ENCODE data around the gene PHLDB3. TPM values are rescaled to one million over a fixed set of nuclear protein-coding genes. Genes with fewer than 3 reads are reported as not detected.

Gene PHLDB3
- total RNA-seq, 1 donor from 2014 or later = 13.4 TPM

DNA sequence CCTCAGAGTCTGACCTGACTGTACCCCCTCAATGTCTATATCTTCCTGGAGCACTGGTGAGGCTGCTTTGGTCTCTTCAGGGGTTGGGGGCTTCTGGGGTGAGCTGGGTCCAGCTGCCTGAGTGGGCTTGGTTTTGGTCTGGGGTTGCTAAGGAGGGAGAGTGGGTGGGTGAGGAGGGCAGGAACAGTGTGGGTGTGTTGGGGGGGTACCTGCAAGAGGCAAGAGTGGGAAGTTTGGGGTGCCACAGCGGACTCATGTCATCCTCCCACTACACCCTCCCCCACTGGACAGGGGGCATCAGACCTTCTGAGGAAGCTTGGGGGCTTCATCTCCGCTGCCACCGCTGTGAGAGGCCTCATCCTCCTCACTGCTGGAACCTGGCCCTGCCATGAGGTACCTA lies 42.0 kb upstream of the PHLDB3 start:
- Mint-ChIP-seq H3K4me3 (ENCODE audit: unreplicated experiment) (no peak overlapping the region), H3K27ac (ENCODE audit: unreplicated experiment) (no peak overlapping the region), H3K27me3 (ENCODE audit: low read depth, unreplicated experiment) (no peaks in the 10 kb centered on the region), H3K36me3 (ENCODE audit: low read depth, unreplicated experiment) (peaks cover 23% of the 10 kb centered on the region), H3K4me1 (ENCODE audit: low read depth, unreplicated experiment) (no peaks in the 10 kb centered on the region), H3K9me3 (ENCODE audit: unreplicated experiment) (no peaks in the 10 kb centered on the region)
- DNase-seq (ENCODE audit: low read depth) = no peak
- no peak overlapping the region for H3K4me3 ChIP-seq (ENCODE audit: insufficient read depth, low read depth, low read length)
- H2AFZ ChIP-seq (ENCODE audit: low read depth, low read length) = no peak overlapping the region
- FAIRE-seq = no peak
- H3K27ac ChIP-seq (ENCODE audit: low read depth, low read length) = no peak overlapping the region
- no peaks in the 10 kb centered on the region for H3K79me2 ChIP-seq (ENCODE audit: insufficient read depth, low read length)
- no peaks in the 10 kb centered on the region for H3K27me3 ChIP-seq (ENCODE audit: insufficient read depth, low read length)
- H3K4me2 ChIP-seq (ENCODE audit: low read length) = no peak overlapping the region
- no peaks in the 10 kb centered on the region for H4K20me1 ChIP-seq (ENCODE audit: insufficient read depth, low read length)
- H3K9me3 ChIP-seq (ENCODE audit: insufficient read depth, low read depth, low read length) = no peaks in the 10 kb centered on the region
- no peaks in the 10 kb centered on the region for H3K4me1 ChIP-seq (ENCODE audit: insufficient read depth, low read length)
- H3K36me3 ChIP-seq (ENCODE audit: insufficient read depth, low read length) = peaks cover 20% of the 10 kb centered on the region
- no peak for TF ChIP-seq EZH2 (IDR thresholded peaks at IDR 0.05; ENCODE audit: insufficient read depth, low read length)
- TF ChIP-seq, protein P1, sequence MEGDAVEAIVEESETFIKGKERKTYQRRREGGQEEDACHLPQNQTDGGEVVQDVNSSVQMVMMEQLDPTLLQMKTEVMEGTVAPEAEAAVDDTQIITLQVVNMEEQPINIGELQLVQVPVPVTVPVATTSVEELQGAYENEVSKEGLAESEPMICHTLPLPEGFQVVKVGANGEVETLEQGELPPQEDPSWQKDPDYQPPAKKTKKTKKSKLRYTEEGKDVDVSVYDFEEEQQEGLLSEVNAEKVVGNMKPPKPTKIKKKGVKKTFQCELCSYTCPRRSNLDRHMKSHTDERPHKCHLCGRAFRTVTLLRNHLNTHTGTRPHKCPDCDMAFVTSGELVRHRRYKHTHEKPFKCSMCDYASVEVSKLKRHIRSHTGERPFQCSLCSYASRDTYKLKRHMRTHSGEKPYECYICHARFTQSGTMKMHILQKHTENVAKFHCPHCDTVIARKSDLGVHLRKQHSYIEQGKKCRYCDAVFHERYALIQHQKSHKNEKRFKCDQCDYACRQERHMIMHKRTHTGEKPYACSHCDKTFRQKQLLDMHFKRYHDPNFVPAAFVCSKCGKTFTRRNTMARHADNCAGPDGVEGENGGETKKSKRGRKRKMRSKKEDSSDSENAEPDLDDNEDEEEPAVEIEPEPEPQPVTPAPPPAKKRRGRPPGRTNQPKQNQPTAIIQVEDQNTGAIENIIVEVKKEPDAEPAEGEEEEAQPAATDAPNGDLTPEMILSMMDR (IDR thresholded peaks at IDR 0.05; ENCODE audit: insufficient read depth, low read depth, low read length) = no peak
- no peak overlapping the region for H3K9ac ChIP-seq (ENCODE audit: low read length)

DNA sequence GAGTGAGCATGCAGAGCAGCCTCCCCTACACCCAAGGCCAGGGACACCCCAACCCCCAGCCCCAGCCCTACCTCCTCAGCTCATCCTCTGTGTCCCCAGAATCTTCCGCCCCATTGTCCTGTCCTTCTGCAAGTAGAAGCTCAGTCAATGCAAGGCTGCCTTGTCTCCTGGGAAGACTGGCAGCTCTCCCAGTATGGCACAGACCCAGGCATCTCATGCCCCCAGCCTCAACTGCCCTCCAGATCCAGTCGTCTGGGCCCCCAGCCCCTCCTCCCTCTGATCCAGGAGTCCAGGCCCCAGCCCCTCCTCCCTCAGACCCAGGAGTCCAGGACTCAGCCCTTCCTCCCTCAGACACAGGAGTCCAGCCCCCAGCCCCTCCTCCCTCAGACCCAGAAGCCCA lies 41.4 kb upstream of the PHLDB3 start:
- no peaks in the 10 kb centered on the region for H3K9me3 Mint-ChIP-seq (ENCODE audit: unreplicated experiment)

DNA sequence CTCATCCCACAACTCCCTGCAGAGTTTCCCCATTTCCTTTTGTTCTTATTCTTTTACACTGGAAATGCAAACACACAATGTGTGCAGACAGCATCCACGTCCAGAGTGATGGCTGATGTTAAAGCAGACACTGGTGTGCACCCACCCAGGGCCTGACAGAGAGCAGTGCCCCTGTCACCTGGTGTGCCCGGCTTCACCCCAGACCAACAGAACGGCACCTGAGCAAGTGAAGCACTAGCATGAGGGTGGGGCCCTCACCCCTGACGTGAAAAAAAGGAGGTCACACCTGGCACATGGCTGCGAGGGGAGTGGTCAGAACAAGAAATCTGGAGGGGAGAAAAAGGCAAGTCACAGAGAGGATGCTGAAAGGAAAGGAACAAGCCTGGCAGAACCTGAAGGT lies 40.7 kb upstream of the PHLDB3 start:
- no peak overlapping the region for H3K4me3 ChIP-seq (ENCODE audit: insufficient read depth, low read depth, low read length)
- no peak overlapping the region for H3K4me2 ChIP-seq (ENCODE audit: low read length)
- peaks cover 18% of the 10 kb centered on the region for H3K36me3 ChIP-seq (ENCODE audit: insufficient read depth, low read length)
- H3K27ac ChIP-seq (ENCODE audit: low read depth, low read length) = no peak overlapping the region
- H3K9ac ChIP-seq (ENCODE audit: low read length) = no peak overlapping the region
- FAIRE-seq = no peak
- no peaks in the 10 kb centered on the region for H3K27me3 ChIP-seq (ENCODE audit: insufficient read depth, low read length)
- TF ChIP-seq EZH2 (IDR thresholded peaks at IDR 0.05; ENCODE audit: insufficient read depth, low read length) = no peak
- TF ChIP-seq, protein P1 (IDR thresholded peaks at IDR 0.05; ENCODE audit: insufficient read depth, low read depth, low read length) = no peak
- Mint-ChIP-seq H3K4me3 (ENCODE audit: unreplicated experiment) (no peak overlapping the region), H3K36me3 (ENCODE audit: low read depth, unreplicated experiment) (peaks cover 27% of the 10 kb centered on the region), H3K4me1 (ENCODE audit: low read depth, unreplicated experiment) (no peaks in the 10 kb centered on the region), H3K27ac (ENCODE audit: unreplicated experiment) (peak overlapping the region; percentile 28), H3K27me3 (ENCODE audit: low read depth, unreplicated experiment) (no peaks in the 10 kb centered on the region), H3K9me3 (ENCODE audit: unreplicated experiment) (no peaks in the 10 kb centered on the region)
- H3K9me3 ChIP-seq (ENCODE audit: insufficient read depth, low read depth, low read length) = no peaks in the 10 kb centered on the region
- no peaks in the 10 kb centered on the region for H3K79me2 ChIP-seq (ENCODE audit: insufficient read depth, low read length)
- H2AFZ ChIP-seq (ENCODE audit: low read depth, low read length) = no peak overlapping the region
- H4K20me1 ChIP-seq (ENCODE audit: insufficient read depth, low read length) = no peaks in the 10 kb centered on the region
- H3K4me1 ChIP-seq (ENCODE audit: insufficient read depth, low read length) = no peaks in the 10 kb centered on the region
- DNase-seq (ENCODE audit: low read depth) = no peak

More for the DNA sequence above, 41.4 kb upstream of the PHLDB3 start:
- Histone ChIP-seq H3K27ac (ENCODE audit: low read depth, low read length) (no peak overlapping the region), H3K4me2 (ENCODE audit: low read length) (no peak overlapping the region), H3K4me1 (ENCODE audit: insufficient read depth, low read length) (no peaks in the 10 kb centered on the region), H3K9me3 (ENCODE audit: insufficient read depth, low read depth, low read length) (no peaks in the 10 kb centered on the region), H2AFZ (ENCODE audit: low read depth, low read length) (no peak overlapping the region), H3K79me2 (ENCODE audit: insufficient read depth, low read length) (no peaks in the 10 kb centered on the region), H3K36me3 (ENCODE audit: insufficient read depth, low read length) (peaks cover 21% of the 10 kb centered on the region), H3K9ac (ENCODE audit: low read length) (no peak overlapping the region), H3K27me3 (ENCODE audit: insufficient read depth, low read length) (no peaks in the 10 kb centered on the region), H4K20me1 (ENCODE audit: insufficient read depth, low read length) (no peaks in the 10 kb centered on the region), H3K4me3 (ENCODE audit: insufficient read depth, low read depth, low read length) (no peak overlapping the region)
- no peak for DNase-seq (ENCODE audit: low read depth)
- peaks cover 27% of the 10 kb centered on the region for H3K36me3 Mint-ChIP-seq (ENCODE audit: low read depth, unreplicated experiment)
- no peak overlapping the region for H3K4me3 Mint-ChIP-seq (ENCODE audit: unreplicated experiment)
- no peaks in the 10 kb centered on the region for H3K27me3 Mint-ChIP-seq (ENCODE audit: low read depth, unreplicated experiment)
- TF ChIP-seq EZH2 (IDR thresholded peaks at IDR 0.05; ENCODE audit: insufficient read depth, low read length) = no peak
- H3K27ac Mint-ChIP-seq (ENCODE audit: unreplicated experiment) = no peak overlapping the region
- no peaks in the 10 kb centered on the region for H3K4me1 Mint-ChIP-seq (ENCODE audit: low read depth, unreplicated experiment)
- FAIRE-seq = no peak

All from astrocyte (in vitro differentiated cells and primary cell).